ENCODE data around the gene TIAM2.
"Not testable (repeated sequence)": the region's sequence is repeated elsewhere in the genome, so short reads cannot be mapped to it uniquely, and the experiment has no call there.

The TIAM2 gene

GRCh38 chr6:154995254-154996015 lies at the start of gene TIAM2:
TIAM2 (plus strand) TSS chr6:154995315; CDS start chr6:155129224, 133,909 bp downstream.
- peak; percentile 37 for DNase-seq

DNA sequence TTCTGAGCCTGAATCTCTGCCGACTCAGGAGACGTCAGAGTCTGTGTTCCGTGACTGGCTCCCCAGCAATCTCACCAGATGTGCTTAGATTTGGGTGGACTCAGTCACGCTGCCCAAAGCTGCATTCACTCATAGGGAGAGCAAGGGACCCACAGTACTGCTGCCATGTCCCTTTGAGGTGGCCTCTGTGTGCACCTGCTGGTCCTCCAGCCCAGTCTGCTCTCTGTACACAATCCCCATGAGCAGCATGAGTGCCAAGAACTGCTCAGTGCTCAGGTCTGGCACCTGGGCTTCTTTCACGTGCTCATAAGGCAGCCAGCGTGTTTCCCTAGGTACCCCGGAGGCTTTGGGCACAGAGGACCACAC lies 44.2 kb upstream of the TIAM2 start:
- no peak for DNase-seq

GRCh38 chr6:154951345-154952200 lies 43.5 kb upstream of the TIAM2 start:
- DNase-seq: no peak

GRCh38 chr6:154953644-154954043 lies 41.5 kb upstream of the TIAM2 start:
- DNase-seq: no peak

DNA sequence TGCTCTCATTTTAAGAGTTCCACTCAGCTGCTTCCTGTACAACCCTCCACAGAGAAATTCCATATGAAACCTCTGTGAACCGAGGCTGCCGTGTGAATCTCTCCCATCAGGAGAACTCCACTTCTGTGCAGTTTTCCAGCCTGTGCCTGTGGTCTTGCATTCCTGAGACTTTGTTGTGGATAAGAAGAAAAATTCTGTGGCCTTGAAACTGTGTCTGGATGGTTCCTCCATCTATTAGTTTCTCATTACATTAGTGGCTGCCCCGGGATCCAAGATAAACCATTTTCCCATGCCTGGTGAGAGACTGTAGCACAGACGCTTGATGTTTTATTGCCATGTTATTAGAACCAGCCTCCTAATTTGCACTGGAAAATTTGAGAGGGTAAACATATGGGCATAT lies 40.8 kb upstream of the TIAM2 start:
- DNase-seq: no peak

GRCh38 chr6:154956771-154957522 lies 38.2 kb upstream of the TIAM2 start:
- no peak for DNase-seq

GRCh38 chr6:154958469-154958868 lies 36.6 kb upstream of the TIAM2 start:
- DNase-seq: no peak

- DNase-seq: peak; percentile 1
These were observed 34.7 kb upstream of the TIAM2 start for GRCh38 chr6:154960299-154960843.

DNA sequence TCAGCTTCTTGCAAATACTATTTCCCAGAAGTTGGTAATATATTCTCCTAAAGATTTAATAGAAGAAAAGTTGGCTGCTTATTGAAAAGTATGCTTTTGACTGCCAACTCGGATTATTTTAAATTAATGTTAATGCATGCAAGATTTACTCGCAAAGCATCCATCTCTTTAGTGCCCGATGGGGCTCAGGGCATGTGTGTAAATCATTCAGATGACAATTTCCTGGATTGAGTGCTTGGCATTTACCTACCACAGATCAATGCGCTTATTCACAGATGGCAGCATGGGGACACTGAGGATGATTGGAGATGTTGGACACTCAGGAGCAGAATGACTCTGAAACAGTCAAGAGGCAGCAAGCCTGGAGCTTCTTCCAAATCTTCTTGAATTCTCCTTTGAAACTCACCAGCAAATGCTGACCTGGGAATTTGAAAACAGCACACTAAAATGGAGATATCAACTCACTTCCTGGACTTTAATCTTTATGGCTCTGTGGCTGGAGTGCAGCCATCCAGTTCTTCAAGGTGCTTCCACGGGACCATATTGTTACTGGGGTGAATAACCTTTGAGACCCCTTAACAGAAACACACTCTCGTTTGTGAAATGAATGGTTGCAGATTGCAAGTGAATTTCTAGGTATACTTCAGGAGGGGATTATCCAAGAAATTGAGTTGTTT lies 34.1 kb upstream of the TIAM2 start:
- no peak for DNase-seq

GRCh38 chr6:154962753-154963152 lies 32.4 kb upstream of the TIAM2 start:
- no peak for DNase-seq

GRCh38 chr6:154966065-154966770 lies 28.9 kb upstream of the TIAM2 start:
- DNase-seq: not testable (repeated sequence)

DNA sequence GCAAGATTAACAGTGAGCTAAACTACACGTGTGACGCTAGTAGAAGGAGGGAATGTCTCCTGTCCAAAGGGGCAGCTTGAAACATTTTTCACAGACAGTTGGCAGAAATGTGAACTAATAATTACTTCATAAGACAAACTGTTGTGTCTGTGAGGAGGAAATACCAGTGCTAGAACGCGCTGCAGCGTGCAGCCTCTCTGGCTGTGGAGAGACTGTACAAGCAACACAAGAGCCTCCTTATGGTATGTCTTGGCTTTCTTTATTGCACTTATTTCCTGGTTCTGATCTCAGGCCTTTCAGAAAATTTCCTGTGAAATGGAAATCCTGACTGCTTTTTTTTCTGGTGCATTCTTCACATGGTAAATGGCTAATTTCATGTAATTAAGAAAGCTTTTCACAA lies 25.3 kb upstream of the TIAM2 start:
- no peak for DNase-seq

GRCh38 chr6:154974485-154975149 lies 20.5 kb upstream of the TIAM2 start:
- DNase-seq: no peak

GRCh38 chr6:154977588-154977987 lies 17.5 kb upstream of the TIAM2 start:
- no peak for DNase-seq

DNA sequence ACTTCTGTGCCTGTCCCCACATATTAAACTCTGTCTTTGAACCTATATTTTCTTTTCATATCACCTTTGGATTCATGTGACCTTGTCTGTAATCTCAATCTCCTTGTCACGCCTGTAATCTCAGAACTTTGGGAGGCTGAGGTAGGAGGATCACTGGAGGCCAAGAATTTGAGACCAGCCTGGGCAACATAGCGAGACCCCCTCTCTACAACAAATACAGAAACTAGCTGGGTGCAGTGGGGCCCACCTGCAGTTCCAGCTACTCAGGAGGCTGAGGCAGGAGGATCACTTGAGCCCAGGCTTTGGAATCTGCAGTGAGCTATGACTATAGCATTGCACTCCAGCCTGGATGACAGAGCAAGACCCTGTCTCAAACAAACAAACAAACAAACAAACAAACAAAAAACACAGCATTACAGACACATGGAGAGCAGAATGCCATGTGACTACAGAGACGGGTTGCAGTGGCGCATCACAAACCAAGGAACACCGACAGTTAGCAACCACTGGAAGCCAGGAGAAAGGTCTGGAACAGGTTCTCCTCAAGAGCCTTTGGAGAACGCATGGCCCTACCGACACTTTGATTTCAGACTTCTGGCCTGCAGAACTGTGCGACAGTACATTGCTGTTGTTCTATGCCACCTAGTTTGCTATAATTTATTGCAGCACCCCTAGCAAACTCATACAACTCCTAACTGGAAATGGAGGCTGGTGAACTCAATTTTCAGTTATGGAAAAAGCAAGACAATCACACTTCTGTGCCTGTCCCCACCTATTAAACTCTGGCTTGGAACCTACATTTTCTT lies 14.6 kb upstream of the TIAM2 start:
- DNase-seq: no peak

DNA sequence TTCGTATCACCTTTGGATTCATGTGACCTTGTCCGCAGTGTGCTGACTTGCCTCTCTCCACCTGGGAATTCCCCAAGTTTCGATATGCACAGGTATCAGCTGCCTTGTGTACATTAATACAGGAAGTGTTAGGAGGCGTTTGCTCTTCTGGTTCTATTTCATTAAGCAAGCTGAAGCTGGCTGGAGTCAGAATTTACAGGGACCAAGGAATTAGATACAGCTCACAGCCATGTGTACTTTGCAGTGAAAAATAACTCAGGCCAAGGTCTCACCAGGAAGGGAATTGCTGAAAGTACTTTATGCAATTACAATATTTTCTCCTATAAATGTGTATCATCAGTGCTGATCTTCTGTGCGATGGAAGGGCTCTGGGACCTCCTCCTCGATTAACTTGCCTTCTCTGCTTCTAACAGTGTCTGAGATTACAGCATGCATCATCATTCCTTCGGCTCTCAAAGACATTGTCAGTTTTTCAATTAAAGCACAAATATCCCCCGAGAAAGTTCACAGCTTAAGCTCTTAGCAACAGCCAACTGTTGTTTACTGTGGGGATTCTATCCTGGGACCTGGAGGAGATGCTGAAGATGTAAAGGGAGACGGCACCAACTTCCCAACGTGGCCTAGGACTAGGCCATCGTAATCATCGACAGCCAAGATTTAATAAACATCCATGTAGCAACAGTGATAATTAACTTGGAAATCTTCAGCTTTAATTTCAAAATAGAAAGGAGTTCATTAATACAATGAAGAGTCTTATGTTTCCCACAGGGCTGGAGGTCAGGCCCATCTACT lies 13.8 kb upstream of the TIAM2 start:
- no peak for DNase-seq

DNA sequence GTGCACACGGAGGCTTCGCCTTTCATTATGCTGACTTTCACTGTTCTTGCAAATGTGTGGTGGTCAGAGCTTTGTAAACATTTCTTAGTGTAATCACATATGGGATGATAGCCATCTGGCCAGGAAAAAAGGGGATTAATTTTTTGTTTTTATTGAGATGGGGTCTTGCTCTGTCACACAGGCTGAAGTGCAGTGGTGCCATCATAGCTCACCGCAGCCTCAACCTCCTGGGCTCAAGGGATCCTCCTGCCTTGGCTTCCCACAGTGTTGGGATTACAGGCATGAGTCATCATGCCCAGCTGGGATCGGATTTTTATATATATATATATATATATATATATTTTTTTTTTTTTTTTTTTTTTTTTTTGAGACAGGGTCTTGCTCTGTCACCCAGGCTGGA lies 11.0 kb upstream of the TIAM2 start:
- DNase-seq: no peak

GRCh38 chr6:154986787-154987235 lies 8.3 kb upstream of the TIAM2 start:
- peak; percentile 18 for DNase-seq

DNA sequence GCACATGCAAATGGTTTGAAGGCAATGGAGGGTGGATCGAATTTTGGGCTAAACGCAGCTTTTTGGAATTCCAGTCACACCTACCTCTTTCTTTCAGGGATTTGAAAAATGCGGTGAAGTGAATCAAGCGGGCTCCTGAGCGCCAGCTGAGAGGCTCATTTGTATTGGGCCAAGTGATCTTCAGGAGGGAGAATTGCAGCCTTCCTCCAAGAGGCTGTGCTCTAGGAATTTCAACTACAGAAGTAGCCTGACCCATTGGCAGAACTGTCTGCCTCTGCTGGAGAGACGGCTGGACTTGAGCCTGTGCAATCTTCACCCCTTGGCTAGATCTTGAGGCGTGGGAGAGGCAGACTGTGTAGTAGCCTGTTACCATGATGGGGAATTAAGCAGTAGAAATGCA lies 5.7 kb upstream of the TIAM2 start:
- DNase-seq: no peak

- DNase-seq: no peak
These were observed 3.9 kb upstream of the TIAM2 start for GRCh38 chr6:154991207-154991606.
